IPS DF 19.7 (cell line): Measurements from ENCODE around the gene GSX1.

ENCODE experiments used
- DNase-seq: peaks from one replicate; pipeline ENCODE4 v3.0.0-alpha.2; 2013; ENCODE audit warnings: low read depth, low spot score

Gene GSX1

DNA sequence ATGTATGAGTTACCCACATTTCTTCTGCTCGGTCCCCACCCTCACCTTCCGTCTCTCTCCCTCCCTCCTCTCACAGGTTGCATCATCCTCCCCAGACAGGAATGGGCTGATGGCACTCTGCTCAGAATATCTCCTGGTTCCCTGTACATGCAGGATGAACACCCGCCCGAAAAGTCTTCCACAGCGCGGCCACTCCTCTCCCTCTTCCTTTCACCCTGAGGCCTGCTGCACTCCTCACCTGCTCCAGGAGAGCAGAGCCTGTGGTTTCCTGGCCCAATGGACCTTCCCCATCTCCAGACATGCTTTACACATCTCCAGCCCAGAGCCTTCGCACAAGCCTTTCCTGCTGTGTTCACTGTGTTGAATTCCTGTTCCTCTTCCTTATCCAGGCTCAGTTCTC is 40.9 kb downstream of the GSX1 start:
- no peak for DNase-seq

DNA sequence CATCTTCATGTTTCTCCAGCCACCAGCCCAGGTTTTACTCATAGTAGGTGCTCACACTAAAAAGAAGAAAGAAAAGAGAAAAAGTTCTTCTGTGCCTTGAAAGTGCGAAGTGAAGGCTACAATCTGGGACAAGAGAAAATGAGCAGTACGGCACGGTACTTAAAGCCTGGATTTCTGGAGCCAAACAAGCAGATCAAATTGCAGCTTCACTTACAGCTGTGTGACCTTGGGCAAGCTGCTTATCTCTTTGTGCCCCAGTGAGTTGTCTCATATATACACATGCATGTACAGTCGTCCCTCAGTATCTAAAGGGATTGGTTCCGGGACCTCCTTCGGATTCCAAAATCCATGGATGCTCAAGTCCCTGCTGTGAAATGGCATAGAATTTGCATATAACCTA is 41.8 kb downstream of the GSX1 start:
- no peak for DNase-seq

GRCh38 chr13:27835799-27836198 is 43.5 kb downstream of the GSX1 start:
- DNase-seq, result no peak

DNA sequence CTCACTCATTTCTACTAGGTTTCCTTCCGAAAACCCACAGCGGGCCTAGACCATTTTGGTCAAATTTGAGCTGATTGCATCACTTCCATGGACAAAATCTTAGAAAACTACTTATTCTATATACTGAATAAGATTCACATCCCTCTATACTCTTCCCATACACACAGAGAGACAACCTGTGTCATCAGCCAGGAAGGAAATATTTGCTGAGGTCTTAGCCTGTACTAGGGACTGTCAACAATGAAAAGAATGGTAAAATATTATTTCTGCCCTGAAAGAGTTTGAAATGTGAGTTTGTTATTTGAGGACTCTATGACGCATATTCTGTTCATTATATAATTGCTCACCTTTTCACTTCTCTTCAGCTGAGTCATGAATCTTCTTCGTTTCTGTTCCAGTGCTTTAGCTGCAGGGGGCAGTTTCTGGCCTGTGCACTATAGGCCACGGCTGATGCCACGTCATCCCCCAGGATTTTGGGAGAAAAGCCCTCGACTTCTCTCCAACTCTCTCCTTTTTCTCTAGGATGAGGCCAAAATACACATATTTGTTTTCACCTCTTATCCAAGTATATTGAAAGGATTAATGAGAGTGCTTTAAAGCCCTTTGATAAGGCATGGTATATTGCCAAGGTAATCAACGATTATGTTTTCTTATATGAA is 47.7 kb downstream of the GSX1 start:
- no peak for DNase-seq

GRCh38 chr13:27842571-27842970 is 50.3 kb downstream of the GSX1 start:
- DNase-seq, result no peak
